Cortex of kidney (tissue), 1 donor: Measurements from ENCODE around the gene CLDN19.

Experiments used
- DNase-seq: peaks from one replicate; lab custom pipeline; 2025; lab: John Stamatoyannopoulos, UW

CLDN19 gene

GRCh38 chr1:42739753-42740700, at the start of gene CLDN19:
Gene CLDN19 (minus strand): TSS chr1:42740236. CDS start chr1:42740063, 173 bp downstream.
- no peak for DNase-seq

- DNase-seq, result no peak
Measured at GRCh38 chr1:42788021-42788420, 48.0 kb upstream of the CLDN19 start.

GRCh38 chr1:42786097-42786496, 46.1 kb upstream of the CLDN19 start:
- DNase-seq, result no peak

GRCh38 chr1:42784946-42785693, 45.1 kb upstream of the CLDN19 start, which contains the start of gene TMEM269:
Gene TMEM269 (plus strand): TSS chr1:42784991. CDS start chr1:42789894, 4,903 bp downstream.
- no peak for DNase-seq

GRCh38 chr1:42784547-42784945, 44.5 kb upstream of the CLDN19 start:
- DNase-seq, result no peak

- DNase-seq, result no peak
Measured at GRCh38 chr1:42783092-42783491, 43.1 kb upstream of the CLDN19 start.

GRCh38 chr1:42780176-42780575, 40.1 kb upstream of the CLDN19 start:
- no peak for DNase-seq

- no peak for DNase-seq
Measured at GRCh38 chr1:42779725-42780124, 39.7 kb upstream of the CLDN19 start.

GRCh38 chr1:42777852-42778251, 37.8 kb upstream of the CLDN19 start:
- DNase-seq, result no peak

GRCh38 chr1:42776502-42776901, 36.5 kb upstream of the CLDN19 start:
- DNase-seq, result no peak

- no peak for DNase-seq
Measured at GRCh38 chr1:42774928-42775526, 35.0 kb upstream of the CLDN19 start.

- no peak for DNase-seq
Measured at GRCh38 chr1:42773420-42773819, 33.4 kb upstream of the CLDN19 start.

GRCh38 chr1:42769811-42770210, 29.8 kb upstream of the CLDN19 start:
- no peak for DNase-seq

- no peak for DNase-seq
Measured at GRCh38 chr1:42768172-42768571, 28.1 kb upstream of the CLDN19 start.

- no peak for DNase-seq
Measured at GRCh38 chr1:42767510-42768000, 27.5 kb upstream of the CLDN19 start.

- peak; percentile 86 for DNase-seq
Measured at GRCh38 chr1:42766741-42767509, 26.9 kb upstream of the CLDN19 start, which contains the start of the genes C1orf50 and P3H1. Gene C1orf50 (plus strand): TSS chr1:42767249. CDS start chr1:42767312, 63 bp downstream. Gene P3H1 (minus strand): TSS chr1:42767028. CDS start chr1:42766971, 57 bp downstream.

- no peak for DNase-seq
Measured at GRCh38 chr1:42765832-42766740, 26.1 kb upstream of the CLDN19 start.

- no peak for DNase-seq
Measured at GRCh38 chr1:42765269-42765668, 25.2 kb upstream of the CLDN19 start.

- DNase-seq, result no peak
Measured at GRCh38 chr1:42762269-42762668, 22.2 kb upstream of the CLDN19 start.

- no peak for DNase-seq
Measured at GRCh38 chr1:42761567-42761966, 21.5 kb upstream of the CLDN19 start.
